Activated CD8-positive, alpha-beta T cell treated with anti-CD3 and anti-CD28 coated beads for 36 hours (primary cell): ENCODE measurements around the gene RAB7B. TPM values are rescaled to one million over a fixed set of nuclear protein-coding genes. Genes with fewer than 3 reads are reported as not detected.

Source experiments
- ATAC-seq: fragments of 200-7000 bp; cut with Tn5 transposase; one replicate; pipeline ENCODE4 v1.10.0; 2021; ENCODE audit warnings: mild to moderate bottlenecking, moderate library complexity
- CTCF ChIA-PET: fragments of 350-600 bp; sonication (Branson Sonifier 250); formaldehyde crosslinking; loops from one replicate; lab custom pipeline; 2021; ENCODE audit warnings: antibody characterized with exemption; lab: Charles Lee
- POLR2A ChIA-PET: fragments of 350-600 bp; sonication (Branson Sonifier 250); formaldehyde crosslinking; loops from one replicate; lab custom pipeline; 2021; ENCODE audit warnings: antibody characterized with exemption; lab: Charles Lee
- DNase-seq: peaks from one replicate; pipeline ENCODE4 v3.0.0-alpha.2; 2020
- H3K27ac Mint-ChIP-seq: one replicate; pipeline ENCODE4 v1.8.0; 2021; ENCODE audit warnings: mild to moderate bottlenecking, mixed read lengths
- H3K27me3 Mint-ChIP-seq: one replicate; pipeline ENCODE4 v1.8.0; 2021; ENCODE audit warnings: mixed read lengths
- H3K36me3 Mint-ChIP-seq: one replicate; pipeline ENCODE4 v1.8.0; 2021; ENCODE audit warnings: low read depth, mixed read lengths
- H3K4me1 Mint-ChIP-seq: one replicate; pipeline ENCODE4 v1.8.0; 2021; ENCODE audit warnings: low read depth, mixed read lengths
- H3K4me3 Mint-ChIP-seq: one replicate; pipeline ENCODE4 v1.8.0; 2021; ENCODE audit warnings: mild to moderate bottlenecking, moderate library complexity, mixed read lengths
- H3K9me3 Mint-ChIP-seq: one replicate; pipeline ENCODE4 v1.8.0; 2021; ENCODE audit warnings: mixed read lengths
- intact Hi-C: fragments of 100-400 bp; cut with micrococcal nuclease; formaldehyde crosslinking; loops from one replicate; pipeline ENCODE4 v1.10.0; 2022
- total RNA-seq, 2 experiments: library from RNA; stranded (reverse); gene quantifications; one replicate each; pipeline ENCODE4 v1.2.3, GENCODE V29; 2021
- TF ChIP-seq, protein P1 (sequence below): fragments of 200-600 bp; IDR thresholded peaks from one replicate; pipeline ENCODE4 v1.8.0; 2022; ENCODE audit warnings: antibody characterized with exemption, mild to moderate bottlenecking

Gene RAB7B
- total RNA-seq, 2 experiments from 2014 or later = not detected

- TF ChIP-seq, protein P1, sequence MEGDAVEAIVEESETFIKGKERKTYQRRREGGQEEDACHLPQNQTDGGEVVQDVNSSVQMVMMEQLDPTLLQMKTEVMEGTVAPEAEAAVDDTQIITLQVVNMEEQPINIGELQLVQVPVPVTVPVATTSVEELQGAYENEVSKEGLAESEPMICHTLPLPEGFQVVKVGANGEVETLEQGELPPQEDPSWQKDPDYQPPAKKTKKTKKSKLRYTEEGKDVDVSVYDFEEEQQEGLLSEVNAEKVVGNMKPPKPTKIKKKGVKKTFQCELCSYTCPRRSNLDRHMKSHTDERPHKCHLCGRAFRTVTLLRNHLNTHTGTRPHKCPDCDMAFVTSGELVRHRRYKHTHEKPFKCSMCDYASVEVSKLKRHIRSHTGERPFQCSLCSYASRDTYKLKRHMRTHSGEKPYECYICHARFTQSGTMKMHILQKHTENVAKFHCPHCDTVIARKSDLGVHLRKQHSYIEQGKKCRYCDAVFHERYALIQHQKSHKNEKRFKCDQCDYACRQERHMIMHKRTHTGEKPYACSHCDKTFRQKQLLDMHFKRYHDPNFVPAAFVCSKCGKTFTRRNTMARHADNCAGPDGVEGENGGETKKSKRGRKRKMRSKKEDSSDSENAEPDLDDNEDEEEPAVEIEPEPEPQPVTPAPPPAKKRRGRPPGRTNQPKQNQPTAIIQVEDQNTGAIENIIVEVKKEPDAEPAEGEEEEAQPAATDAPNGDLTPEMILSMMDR = no peak
- H3K4me1 Mint-ChIP-seq = no peaks in the 10 kb centered on the region
- H3K4me3 Mint-ChIP-seq = no peak overlapping the region
- ATAC-seq (no peak), DNase-seq (no peak)
- H3K27me3 Mint-ChIP-seq = peaks cover 1% of the 10 kb centered on the region
- no peaks in the 10 kb centered on the region for H3K9me3 Mint-ChIP-seq
- ChIA-PET POLR2A (no interaction called here), CTCF (interaction anchor here (0.9 kb wide), 1 partner anchor 15 kb away, joined by 3 read pairs; no protein-coding TSS in a partner anchor)
- H3K36me3 Mint-ChIP-seq = no peaks in the 10 kb centered on the region
- intact Hi-C loops = no loop called here
- no peak overlapping the region for H3K27ac Mint-ChIP-seq
Measured at GRCh38 chr1:205948039-205948438, 55.2 kb downstream of the RAB7B start.

- H3K4me3 Mint-ChIP-seq = no peak overlapping the region
- no peaks in the 10 kb centered on the region for H3K36me3 Mint-ChIP-seq
- intact Hi-C loops = no loop called here
- H3K27me3 Mint-ChIP-seq = peaks cover 1% of the 10 kb centered on the region
- ChIA-PET POLR2A (no interaction called here), CTCF (interaction anchor here (0.6 to 5.6 kb wide), 3 partner anchors 27 to 30 kb away, joined by 3 to 26 read pairs (median 3); no protein-coding TSS in a partner anchor)
- H3K4me1 Mint-ChIP-seq = no peaks in the 10 kb centered on the region
- TF ChIP-seq, protein P1 = no peak
- DNase-seq (no peak), ATAC-seq (no peak)
- no peaks in the 10 kb centered on the region for H3K9me3 Mint-ChIP-seq
- H3K27ac Mint-ChIP-seq = no peak overlapping the region
Measured at GRCh38 chr1:205947024-205947423, 56.2 kb downstream of the RAB7B start.

DNA sequence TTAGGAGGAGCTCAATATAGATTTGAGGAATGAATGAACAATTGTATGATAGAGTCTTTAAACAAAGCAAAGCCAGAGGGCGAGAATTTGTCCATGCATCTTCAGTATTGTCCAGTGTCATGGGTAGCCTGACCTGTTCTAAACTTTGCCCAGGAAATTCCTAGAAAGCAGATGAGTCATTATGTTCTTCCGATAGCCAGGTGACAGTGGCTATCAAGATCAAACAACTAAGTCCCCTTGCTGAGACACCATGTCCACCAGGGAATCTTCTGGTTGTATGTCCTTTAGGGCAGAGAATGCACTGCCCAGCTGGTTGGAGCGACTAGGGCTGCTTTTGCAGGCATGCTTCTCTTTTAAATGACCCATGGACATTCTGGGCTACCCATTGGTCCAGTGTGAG lies 58.1 kb downstream of the RAB7B start:
- Mint-ChIP-seq H3K36me3 (no peaks in the 10 kb centered on the region), H3K4me3 (no peak overlapping the region), H3K9me3 (no peaks in the 10 kb centered on the region), H3K27ac (no peak overlapping the region), H3K27me3 (peaks cover 1% of the 10 kb centered on the region), H3K4me1 (no peaks in the 10 kb centered on the region)
- ChIA-PET POLR2A (no interaction called here), CTCF (interaction anchor here (5.6 kb wide), 1 partner anchor 32 kb away, joined by 26 read pairs; no protein-coding TSS in a partner anchor)
- no peak for ATAC-seq
- DNase-seq = no peak
- intact Hi-C loops = no loop called here
- TF ChIP-seq, protein P1 = no peak

GRCh38 chr1:205944525-205944924 lies 58.7 kb downstream of the RAB7B start:
- TF ChIP-seq, protein P1 = no peak
- intact Hi-C loops = no loop called here
- POLR2A ChIA-PET = no interaction called here
- Mint-ChIP-seq H3K27me3 (peaks cover 3% of the 10 kb centered on the region), H3K4me3 (no peak overlapping the region), H3K9me3 (no peaks in the 10 kb centered on the region), H3K27ac (no peak overlapping the region), H3K4me1 (no peaks in the 10 kb centered on the region), H3K36me3 (no peaks in the 10 kb centered on the region)
- DNase-seq (no peak), ATAC-seq (no peak)
- CTCF ChIA-PET = interaction anchor here (5.6 kb wide), 1 partner anchor 32 kb away, joined by 26 read pairs; no protein-coding TSS in a partner anchor

- no peak within 1 kb of the TSS for H3K27ac Mint-ChIP-seq
- H3K4me3 Mint-ChIP-seq = no peak within 1 kb of the TSS
- intact Hi-C loops = no loop called here
- TF ChIP-seq, protein P1 = no peak
- H3K27me3 Mint-ChIP-seq = peaks cover 8% of the 10 kb centered on the region
- ChIA-PET POLR2A (interaction anchor here (1.4 kb wide), 1 partner anchor 18 kb away, joined by 4 read pairs; no protein-coding TSS in a partner anchor), CTCF (interaction anchor here (5.6 kb wide), 1 partner anchor 34 kb away, joined by 26 read pairs; no protein-coding TSS in a partner anchor)
- no peaks in the 10 kb centered on the region for H3K4me1 Mint-ChIP-seq
- no peak for ATAC-seq
- no peaks in the 10 kb centered on the region for H3K36me3 Mint-ChIP-seq
- no peak for DNase-seq
- no peaks in the 10 kb centered on the region for H3K9me3 Mint-ChIP-seq
Measured at GRCh38 chr1:205943245-205943644, 60.0 kb downstream of the RAB7B start, which contains the start of gene SLC26A9. SLC26A9 (minus strand) TSS chr1:205943456; CDS start chr1:205935820, 7,636 bp downstream.
